Activated T-helper 2 cell treated with anti-CD3 and anti-CD28 coated beads, Interferon-gamma antibody, Interleukin-2, Interleukin-4, amounts not matched to agents 10 μg/mL and 5 μg/mL and 100 μg/mL, durations not matched to agents 14 hours and 24 hours and 36 hours (primary cell): Measurements from ENCODE around the gene CSNK2A1. TPM values are rescaled to one million over a fixed set of nuclear protein-coding genes. Genes with fewer than 3 reads are reported as not detected.

Source experiments
- DNase-seq: peaks from one replicate; pipeline ENCODE4 v3.0.0; 2021; ENCODE audit warnings: low spot score
- H3K27ac Mint-ChIP-seq: one replicate; pipeline ENCODE4 v1.8.0; 2021; ENCODE audit warnings: mixed read lengths
- H3K27me3 Mint-ChIP-seq: one replicate; pipeline ENCODE4 v1.8.0; 2021; ENCODE audit warnings: low read depth, mixed read lengths
- H3K36me3 Mint-ChIP-seq: one replicate; pipeline ENCODE4 v1.8.0; 2021; ENCODE audit warnings: low read depth, mixed read lengths
- H3K4me1 Mint-ChIP-seq: one replicate; pipeline ENCODE4 v1.8.0; 2021; ENCODE audit warnings: low read depth, mixed read lengths
- H3K4me3 Mint-ChIP-seq: one replicate; pipeline ENCODE4 v1.8.0; 2021; ENCODE audit warnings: low read depth, mild to moderate bottlenecking, moderate library complexity, mixed read lengths
- H3K9me3 Mint-ChIP-seq: one replicate; pipeline ENCODE4 v1.8.0; 2021; ENCODE audit warnings: mixed read lengths
- intact Hi-C: fragments of 100-400 bp; cut with micrococcal nuclease; formaldehyde crosslinking; loops from one replicate; pipeline ENCODE4 v1.15.1; 2023
- total RNA-seq: library from RNA; stranded (reverse); gene quantifications from 2 replicates; pipeline ENCODE4 v1.2.3, GENCODE V29; 2022

The CSNK2A1 gene
- total RNA-seq, 1 donor from 2014 or later: 169 TPM

GRCh38 chr20:539191-539590, 4.4 kb downstream of the CSNK2A1 start:
- intact Hi-C loops: no loop called here
- H3K36me3 Mint-ChIP-seq: peaks cover 55% of the 10 kb centered on the region
- H3K4me1 Mint-ChIP-seq: peaks cover 57% of the 10 kb centered on the region
- DNase-seq: no peak
- H3K27me3 Mint-ChIP-seq: no peaks in the 10 kb centered on the region
- H3K9me3 Mint-ChIP-seq: no peaks in the 10 kb centered on the region
- H3K4me3 Mint-ChIP-seq: no peak overlapping the region
- no peak overlapping the region for H3K27ac Mint-ChIP-seq

- H3K9me3 Mint-ChIP-seq: no peaks in the 10 kb centered on the region
- H3K36me3 Mint-ChIP-seq: peaks cover 56% of the 10 kb centered on the region
- H3K4me3 Mint-ChIP-seq: no peak overlapping the region
- intact Hi-C loops: no loop called here
- no peak for DNase-seq
- no peak overlapping the region for H3K27ac Mint-ChIP-seq
- peaks cover 52% of the 10 kb centered on the region for H3K4me1 Mint-ChIP-seq
- H3K27me3 Mint-ChIP-seq: no peaks in the 10 kb centered on the region
Measured at GRCh38 chr20:537983-538382, 5.6 kb downstream of the CSNK2A1 start.

DNA sequence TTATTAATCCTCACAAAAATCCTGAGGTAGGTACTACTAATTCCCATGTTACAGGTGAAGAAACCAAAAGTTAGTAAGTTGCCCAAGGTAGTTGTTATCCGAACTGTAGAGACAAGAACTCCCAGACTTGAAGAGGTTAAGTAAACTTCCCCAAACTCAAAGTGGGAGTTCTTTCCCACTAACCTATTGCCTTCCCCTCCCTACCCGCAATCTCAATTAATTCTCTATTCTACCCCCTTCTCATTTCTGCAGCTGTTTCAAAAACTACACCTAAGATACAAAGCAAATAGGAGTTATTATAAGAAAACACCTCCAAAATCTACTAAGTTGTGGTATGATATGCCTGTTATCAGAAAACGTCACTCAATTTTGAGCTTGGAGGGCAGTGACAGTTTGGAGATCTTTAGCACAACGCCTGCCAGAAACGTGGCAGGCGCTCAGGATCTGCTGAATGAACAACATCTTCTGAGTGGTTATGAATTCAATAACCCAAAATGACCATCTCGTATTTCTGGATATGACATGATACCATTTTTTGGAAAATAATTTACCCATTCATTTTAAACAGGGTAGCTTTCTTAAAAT, 7.1 kb downstream of the CSNK2A1 start:
- H3K9me3 Mint-ChIP-seq: no peaks in the 10 kb centered on the region
- no peaks in the 10 kb centered on the region for H3K27me3 Mint-ChIP-seq
- intact Hi-C loops: no loop called here
- no peak overlapping the region for H3K27ac Mint-ChIP-seq
- peaks cover 56% of the 10 kb centered on the region for H3K36me3 Mint-ChIP-seq
- H3K4me3 Mint-ChIP-seq: no peak overlapping the region
- DNase-seq: no peak
- H3K4me1 Mint-ChIP-seq: peaks cover 40% of the 10 kb centered on the region

GRCh38 chr20:535958-536357, 7.6 kb downstream of the CSNK2A1 start:
- H3K27ac Mint-ChIP-seq: no peak overlapping the region
- H3K9me3 Mint-ChIP-seq: no peaks in the 10 kb centered on the region
- H3K36me3 Mint-ChIP-seq: peaks cover 51% of the 10 kb centered on the region
- no peaks in the 10 kb centered on the region for H3K27me3 Mint-ChIP-seq
- no peak for DNase-seq
- H3K4me3 Mint-ChIP-seq: no peak overlapping the region
- intact Hi-C loops: no loop called here
- H3K4me1 Mint-ChIP-seq: peaks cover 40% of the 10 kb centered on the region

- no peak for DNase-seq
- H3K36me3 Mint-ChIP-seq: peaks cover 44% of the 10 kb centered on the region
Measured at GRCh38 chr20:533526-533925, 10.1 kb downstream of the CSNK2A1 start.

GRCh38 chr20:532530-532929, 11.1 kb downstream of the CSNK2A1 start:
- Mint-ChIP-seq H3K4me1 (peaks cover 29% of the 10 kb centered on the region), H3K27me3 (no peaks in the 10 kb centered on the region), H3K36me3 (peaks cover 46% of the 10 kb centered on the region), H3K9me3 (peaks cover 8% of the 10 kb centered on the region), H3K4me3 (no peak overlapping the region), H3K27ac (no peak overlapping the region)
- no peak for DNase-seq
- intact Hi-C loops: no loop called here

More at GRCh38 chr20:533526-533925, 10.1 kb downstream of the CSNK2A1 start:
- Mint-ChIP-seq H3K27ac (no peak overlapping the region), H3K4me1 (peaks cover 37% of the 10 kb centered on the region), H3K4me3 (no peak overlapping the region), H3K9me3 (peaks cover 2% of the 10 kb centered on the region), H3K27me3 (no peaks in the 10 kb centered on the region)
- intact Hi-C loops: no loop called here

GRCh38 chr20:531608-532007, 12.0 kb downstream of the CSNK2A1 start:
- no peak for DNase-seq
- H3K36me3 Mint-ChIP-seq: peaks cover 53% of the 10 kb centered on the region
- no peak overlapping the region for H3K4me3 Mint-ChIP-seq
- H3K27ac Mint-ChIP-seq: no peak overlapping the region
- intact Hi-C loops: no loop called here
- peaks cover 18% of the 10 kb centered on the region for H3K9me3 Mint-ChIP-seq
- no peaks in the 10 kb centered on the region for H3K27me3 Mint-ChIP-seq
- peaks cover 22% of the 10 kb centered on the region for H3K4me1 Mint-ChIP-seq

GRCh38 chr20:530321-530720, 13.3 kb downstream of the CSNK2A1 start:
- intact Hi-C loops: no loop called here
- no peak overlapping the region for H3K27ac Mint-ChIP-seq

GRCh38 chr20:528923-529604, 14.5 kb downstream of the CSNK2A1 start:
- H3K36me3 Mint-ChIP-seq: peaks cover 66% of the 10 kb centered on the region
- H3K4me1 Mint-ChIP-seq: peaks cover 11% of the 10 kb centered on the region
- H3K27me3 Mint-ChIP-seq: no peaks in the 10 kb centered on the region

More at GRCh38 chr20:530321-530720, 13.3 kb downstream of the CSNK2A1 start:
- H3K27me3 Mint-ChIP-seq: no peaks in the 10 kb centered on the region
- peaks cover 15% of the 10 kb centered on the region for H3K4me1 Mint-ChIP-seq
- H3K4me3 Mint-ChIP-seq: no peak overlapping the region
- no peak for DNase-seq
- H3K36me3 Mint-ChIP-seq: peaks cover 57% of the 10 kb centered on the region
- peaks cover 22% of the 10 kb centered on the region for H3K9me3 Mint-ChIP-seq

GRCh38 chr20:527571-527886, 16.1 kb downstream of the CSNK2A1 start:
- Mint-ChIP-seq H3K36me3 (peaks cover 76% of the 10 kb centered on the region), H3K27ac (no peak overlapping the region), H3K4me3 (no peak overlapping the region), H3K27me3 (no peaks in the 10 kb centered on the region), H3K9me3 (peaks cover 22% of the 10 kb centered on the region), H3K4me1 (peaks cover 11% of the 10 kb centered on the region)
- intact Hi-C loops: no loop called here
- DNase-seq: no peak

More at GRCh38 chr20:528923-529604, 14.5 kb downstream of the CSNK2A1 start:
- H3K9me3 Mint-ChIP-seq: peaks cover 22% of the 10 kb centered on the region
- intact Hi-C loops: no loop called here
- H3K4me3 Mint-ChIP-seq: no peak overlapping the region
- H3K27ac Mint-ChIP-seq: no peak overlapping the region
- no peak for DNase-seq

GRCh38 chr20:521860-522259, 21.7 kb downstream of the CSNK2A1 start:
- Mint-ChIP-seq H3K4me3 (no peak overlapping the region), H3K27me3 (no peaks in the 10 kb centered on the region), H3K27ac (no peak overlapping the region), H3K9me3 (peaks cover 33% of the 10 kb centered on the region), H3K4me1 (peaks cover 3% of the 10 kb centered on the region), H3K36me3 (peaks cover 77% of the 10 kb centered on the region)
- intact Hi-C loops: no loop called here
- DNase-seq: no peak

- intact Hi-C loops: no loop called here
- H3K27ac Mint-ChIP-seq: no peak overlapping the region
- no peak overlapping the region for H3K4me3 Mint-ChIP-seq
- peaks cover 76% of the 10 kb centered on the region for H3K36me3 Mint-ChIP-seq
- H3K27me3 Mint-ChIP-seq: no peaks in the 10 kb centered on the region
- peaks cover 26% of the 10 kb centered on the region for H3K9me3 Mint-ChIP-seq
- DNase-seq: no peak
- H3K4me1 Mint-ChIP-seq: peaks cover 9% of the 10 kb centered on the region
Measured at GRCh38 chr20:519999-520398, 23.6 kb downstream of the CSNK2A1 start.

DNA sequence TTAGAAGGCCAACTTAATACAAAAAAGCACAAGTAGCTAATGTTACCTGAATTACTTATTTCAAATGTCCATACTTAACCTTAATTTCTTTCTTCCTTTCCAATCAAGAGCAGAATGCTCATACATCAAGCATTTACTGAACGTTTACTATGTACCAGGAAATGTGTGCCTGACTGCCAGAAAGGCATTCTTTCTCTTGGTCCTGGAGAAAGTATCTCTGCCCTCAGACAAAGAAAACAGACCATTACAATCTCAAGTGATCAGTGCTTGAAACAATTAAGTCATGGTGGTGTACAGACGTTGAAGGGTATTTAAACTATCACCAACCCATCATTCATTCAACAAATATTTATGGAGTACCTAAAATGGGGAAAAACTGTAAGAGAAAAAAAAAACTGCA, 26.4 kb downstream of the CSNK2A1 start:
- Mint-ChIP-seq H3K9me3 (peaks cover 26% of the 10 kb centered on the region), H3K36me3 (peaks cover 61% of the 10 kb centered on the region), H3K4me1 (peaks cover 10% of the 10 kb centered on the region), H3K27me3 (no peaks in the 10 kb centered on the region), H3K27ac (no peak overlapping the region), H3K4me3 (no peak overlapping the region)
- no peak for DNase-seq
- intact Hi-C loops: no loop called here
